Gastrocnemius medialis (tissue), 4 donors: ENCODE measurements around the gene IL21. TPM values are rescaled to one million over a fixed set of nuclear protein-coding genes. Genes with fewer than 3 reads are reported as not detected.
"Not testable (repeated sequence)": the region's sequence is repeated elsewhere in the genome, so short reads cannot be mapped to it uniquely, and the experiment has no call there.

Experiments used
- ATAC-seq, 2 donors: fragments of 150-250 bp; one replicate each; pipeline ENCODE4 v1.9.1; 2016
- DNase-seq, 2 donors: peaks; one replicate each; pipeline ENCODE4 v3.0.0-alpha.2; 2019
- H3K27ac ChIP-seq, 4 donors: fragments of 200-600 bp; sonication (generic); 1 replicate in 1 of 4; 2 replicates in 3 of 4; pipeline ENCODE4 v1.5.1; 2016 to 2018; ENCODE audit warnings: mild to moderate bottlenecking in 2 of 4, moderate library complexity in 1 of 4
- H3K27me3 ChIP-seq, 3 donors: fragments of 200-600 bp; sonication (generic) in 2 of 3; 1 replicate in 1 of 3; 2 replicates in 2 of 3; pipeline versions ENCODE4 v1.5.1 to v1.6.0; 2016 to 2019; ENCODE audit warnings: mild to moderate bottlenecking in 1 of 3, moderate library complexity in 1 of 3
- H3K36me3 ChIP-seq, 2 donors: fragments of 200-600 bp; sonication (generic) in 1 of 2; one replicate each; pipeline ENCODE4 v1.5.1; 2017 to 2018
- H3K4me1 ChIP-seq, 2 donors: fragments of 200-600 bp; sonication (generic) in 1 of 2; one replicate each; pipeline ENCODE4 v1.5.1; 2016 to 2017; ENCODE audit warnings: mild to moderate bottlenecking in 2 of 2
- H3K4me3 ChIP-seq, 4 donors: fragments of 200-600 bp; sonication (generic) in 3 of 4; 1 replicate in 1 of 4; 2 replicates in 3 of 4; pipeline ENCODE4 v1.5.1; 2016 to 2019; ENCODE audit warnings: mild to moderate bottlenecking in 2 of 4
- H3K9me3 ChIP-seq, 3 donors: fragments of 200-600 bp; sonication (generic) in 2 of 3; 1 replicate in 1 of 3; 2 replicates in 2 of 3; pipeline ENCODE4 v1.5.1; 2016 to 2019
- CTCF ChIP-seq, 5 experiments: fragments of 450-650 bp in 3 of 5; fragments of 200-600 bp in 2 of 5; sonication (generic) in 2 of 5; IDR thresholded peaks in 4 of 5; conservative IDR thresholded peaks in 1 of 5; 1 replicate in 4 of 5; 2 replicates in 1 of 5; pipeline ENCODE4 v1.5.1; 2016 to 2019; ENCODE audit warnings: antibody characterized with exemption in 5 of 5, mild to moderate bottlenecking in 3 of 5, moderate library complexity in 3 of 5
- POLR2A ChIP-seq, 2 donors: fragments of 450-650 bp; IDR thresholded peaks; one replicate each; pipeline ENCODE4 v1.6.1; 2017; ENCODE audit warnings: antibody characterized with exemption in 2 of 2, mild to moderate bottlenecking in 2 of 2, moderate library complexity in 2 of 2
- in situ Hi-C, 4 donors: fragments of 200-750 bp; cut with MboI; loops; one replicate each; pipeline versions ENCODE4 v1.15.0 to v1.8.0; 2017; ENCODE audit warnings: low sequenced_read_pairs in 4 of 4
- intact Hi-C: fragments of 100-400 bp; cut with DNase I; formaldehyde crosslinking; loops from one replicate; pipeline ENCODE4 v1.15.1; 2023; ENCODE audit warnings: low total_unique reads
- total RNA-seq, 4 donors: library from RNA; depleted of rRNA; stranded (reverse); fragments of >200 nt; gene quantifications; one replicate each; pipeline versions ENCODE4 v1.1.0 to v1.2.3, GENCODE V29; 2016

Gene IL21
- total RNA-seq, 4 donors from 2014 or later, result not detected

- H3K27ac ChIP-seq, result no peak overlapping the region
- H3K4me3 ChIP-seq, result no peak overlapping the region
- in situ Hi-C loops (no loop called here), intact Hi-C loops (no loop called here)
- H3K27me3 ChIP-seq, result no peaks in the 10 kb centered on the region
- H3K4me1 ChIP-seq, result no peaks in the 10 kb centered on the region
- TF ChIP-seq CTCF (IDR thresholded peaks at IDR 0.05 in 4 of 5, conservative IDR thresholded peaks at IDR 0.05 in 1 of 5), result peak in 3 of 5 experiments; percentile 8 to 60 (median 37)
- no peak for TF ChIP-seq POLR2A (IDR thresholded peaks at IDR 0.05)
- DNase-seq (no peak), ATAC-seq (no peak)
- H3K9me3 ChIP-seq, result no peaks in the 10 kb centered on the region
- no peaks in the 10 kb centered on the region for H3K36me3 ChIP-seq
These were observed 42.8 kb downstream of the IL21 start for GRCh38 chr4:122577808-122578781.

- Histone ChIP-seq H3K27ac (no peak overlapping the region), H3K4me1 (no peaks in the 10 kb centered on the region), H3K4me3 (no peak overlapping the region), H3K9me3 (no peaks in the 10 kb centered on the region), H3K27me3 (no peaks in the 10 kb centered on the region), H3K36me3 (no peaks in the 10 kb centered on the region)
- TF ChIP-seq CTCF (IDR thresholded peaks at IDR 0.05 in 4 of 5, conservative IDR thresholded peaks at IDR 0.05 in 1 of 5) (no peak), POLR2A (IDR thresholded peaks at IDR 0.05) (no peak)
- in situ Hi-C loops, result no loop called here
- intact Hi-C loops, result no loop called here
- ATAC-seq (no peak), DNase-seq (no peak)
These were observed 43.7 kb downstream of the IL21 start for GRCh38 chr4:122577189-122577553.

DNA sequence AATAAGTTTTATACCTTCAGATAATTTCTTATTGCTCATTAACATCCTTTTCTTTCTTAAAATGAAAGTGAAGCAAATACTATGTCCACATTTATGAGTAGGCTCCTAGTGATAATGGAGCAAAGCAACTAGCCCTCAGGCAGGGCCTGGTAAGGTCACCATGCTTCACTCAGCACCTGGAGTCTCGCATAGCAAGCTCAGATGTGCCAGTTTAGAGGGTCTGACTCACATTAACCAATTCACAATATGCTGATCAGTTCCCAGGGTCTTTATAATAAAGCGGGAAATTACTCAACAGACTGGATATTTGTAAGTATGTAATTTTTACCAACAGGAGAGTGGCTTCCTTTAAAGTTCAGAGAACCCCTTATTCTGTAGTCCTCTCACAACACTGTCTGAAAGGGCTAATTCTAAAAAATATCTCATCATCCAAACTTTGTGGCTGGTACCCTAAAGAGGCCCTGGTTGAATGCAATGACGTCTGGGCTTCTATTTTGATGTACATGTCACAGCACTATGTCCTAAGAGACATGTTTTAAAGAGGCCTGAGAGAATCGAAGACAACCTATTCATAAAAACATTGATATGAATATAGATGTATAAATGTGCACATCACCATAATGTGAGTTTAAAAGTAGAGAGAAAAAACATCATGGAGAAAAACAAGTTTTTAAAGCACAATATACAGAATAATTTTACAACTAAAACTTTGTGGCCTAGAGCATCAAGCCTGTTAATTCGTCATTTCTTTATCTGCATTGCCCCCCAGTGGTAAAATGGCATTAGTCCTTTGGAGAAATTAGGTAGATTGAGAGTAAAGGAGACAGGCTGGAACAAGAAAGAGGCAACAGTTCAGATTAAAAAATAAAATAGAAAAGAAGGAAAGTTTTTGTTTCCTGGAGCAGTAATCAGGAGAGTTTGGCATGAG is 44.3 kb downstream of the IL21 start:
- Histone ChIP-seq H3K9me3 (no peaks in the 10 kb centered on the region), H3K4me1 (no peaks in the 10 kb centered on the region), H3K27ac (no peak overlapping the region), H3K4me3 (no peak overlapping the region), H3K36me3 (no peaks in the 10 kb centered on the region), H3K27me3 (no peaks in the 10 kb centered on the region)
- in situ Hi-C loops, result no loop called here
- intact Hi-C loops, result no loop called here
- ATAC-seq (no peak), DNase-seq (no peak)
- no peak for TF ChIP-seq POLR2A (IDR thresholded peaks at IDR 0.05)
- no peak for TF ChIP-seq CTCF (IDR thresholded peaks at IDR 0.05 in 4 of 5, conservative IDR thresholded peaks at IDR 0.05 in 1 of 5)

- H3K4me3 ChIP-seq, H3K4me1 ChIP-seq, H3K27ac ChIP-seq, DNase-seq, in situ Hi-C loops, ATAC-seq, H3K36me3 ChIP-seq, intact Hi-C loops, H3K27me3 ChIP-seq, H3K9me3 ChIP-seq: not testable (repeated sequence)
These were observed 46.5 kb downstream of the IL21 start for GRCh38 chr4:122574347-122574746.

DNA sequence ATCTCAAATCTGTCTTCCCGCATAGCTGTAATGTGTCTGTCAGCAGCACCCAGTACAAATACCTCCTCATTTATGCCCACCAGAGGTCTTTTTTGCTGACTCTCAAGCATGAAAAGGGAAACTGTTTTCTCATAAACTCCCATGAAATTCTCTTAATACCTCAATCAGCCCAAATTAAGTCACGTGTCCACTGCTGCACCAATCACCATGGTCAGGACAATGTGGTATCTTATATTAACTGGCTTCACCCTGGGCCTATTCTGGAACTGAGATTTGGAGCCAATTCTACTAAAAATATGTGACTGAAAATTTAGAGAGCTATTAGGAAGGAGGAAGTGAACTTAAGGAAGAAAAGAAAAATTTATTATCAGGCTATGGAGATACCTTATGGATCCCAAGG is 58.4 kb downstream of the IL21 start:
- in situ Hi-C loops (no loop called here), intact Hi-C loops (no loop called here)
- Histone ChIP-seq H3K9me3 (no peaks in the 10 kb centered on the region), H3K4me1 (no peaks in the 10 kb centered on the region), H3K27me3 (no peaks in the 10 kb centered on the region), H3K36me3 (no peaks in the 10 kb centered on the region), H3K27ac (no peak overlapping the region), H3K4me3 (no peak overlapping the region)
- no peak for TF ChIP-seq CTCF (IDR thresholded peaks at IDR 0.05 in 4 of 5, conservative IDR thresholded peaks at IDR 0.05 in 1 of 5)
- no peak for TF ChIP-seq POLR2A (IDR thresholded peaks at IDR 0.05)
- DNase-seq, result no peak
- ATAC-seq, result no peak
